SIG-M5 (cell line): Measurements from ENCODE around the gene CTDP1.
"Not testable (repeated sequence)": the region's sequence is repeated elsewhere in the genome, so short reads cannot be mapped to it uniquely, and the experiment has no call there.

Experiments used
- DNase-seq: peaks from one replicate; lab custom pipeline; 2025; lab: John Stamatoyannopoulos, UW

CTDP1 gene

GRCh38 chr18:79724299-79725080 is 44.9 kb downstream of the CTDP1 start:
- no peak for DNase-seq

GRCh38 chr18:79725486-79725885 is 45.9 kb downstream of the CTDP1 start:
- no peak for DNase-seq

- DNase-seq = no peak
Measured at GRCh38 chr18:79726721-79727120, 47.1 kb downstream of the CTDP1 start.

- no peak for DNase-seq
Measured at GRCh38 chr18:79727211-79727610, 47.6 kb downstream of the CTDP1 start.

GRCh38 chr18:79728931-79729586 is 49.5 kb downstream of the CTDP1 start:
- no peak for DNase-seq

- no peak for DNase-seq
Measured at GRCh38 chr18:79729611-79730010, 50.0 kb downstream of the CTDP1 start.

- no peak for DNase-seq
Measured at GRCh38 chr18:79730804-79731203, 51.2 kb downstream of the CTDP1 start.

- DNase-seq = not testable (repeated sequence)
Measured at GRCh38 chr18:79731881-79732720, 52.5 kb downstream of the CTDP1 start.

- no peak for DNase-seq
Measured at GRCh38 chr18:79732721-79733025, 53.1 kb downstream of the CTDP1 start.

- DNase-seq = no peak
Measured at GRCh38 chr18:79733135-79733701, 53.6 kb downstream of the CTDP1 start.

GRCh38 chr18:79733986-79734770 is 54.6 kb downstream of the CTDP1 start:
- no peak for DNase-seq

- no peak for DNase-seq
Measured at GRCh38 chr18:79735071-79735980, 55.7 kb downstream of the CTDP1 start.

- no peak for DNase-seq
Measured at GRCh38 chr18:79736230-79736629, 56.6 kb downstream of the CTDP1 start.

GRCh38 chr18:79736846-79737245 is 57.2 kb downstream of the CTDP1 start:
- no peak for DNase-seq

GRCh38 chr18:79737426-79737825 is 57.8 kb downstream of the CTDP1 start:
- DNase-seq = no peak

- no peak for DNase-seq
Measured at GRCh38 chr18:79738041-79738461, 58.4 kb downstream of the CTDP1 start.

GRCh38 chr18:79738581-79739439 is 59.2 kb downstream of the CTDP1 start:
- DNase-seq = no peak

GRCh38 chr18:79739440-79739778 is 59.8 kb downstream of the CTDP1 start:
- DNase-seq = no peak

- not testable (repeated sequence) for DNase-seq
Measured at GRCh38 chr18:79740047-79740446, 60.4 kb downstream of the CTDP1 start.
